ENCODE measurements around the gene LMF2.
A peak's percentile ranks its signal among the peaks of the same experiment; 100 is the strongest.

Gene LMF2

DNA sequence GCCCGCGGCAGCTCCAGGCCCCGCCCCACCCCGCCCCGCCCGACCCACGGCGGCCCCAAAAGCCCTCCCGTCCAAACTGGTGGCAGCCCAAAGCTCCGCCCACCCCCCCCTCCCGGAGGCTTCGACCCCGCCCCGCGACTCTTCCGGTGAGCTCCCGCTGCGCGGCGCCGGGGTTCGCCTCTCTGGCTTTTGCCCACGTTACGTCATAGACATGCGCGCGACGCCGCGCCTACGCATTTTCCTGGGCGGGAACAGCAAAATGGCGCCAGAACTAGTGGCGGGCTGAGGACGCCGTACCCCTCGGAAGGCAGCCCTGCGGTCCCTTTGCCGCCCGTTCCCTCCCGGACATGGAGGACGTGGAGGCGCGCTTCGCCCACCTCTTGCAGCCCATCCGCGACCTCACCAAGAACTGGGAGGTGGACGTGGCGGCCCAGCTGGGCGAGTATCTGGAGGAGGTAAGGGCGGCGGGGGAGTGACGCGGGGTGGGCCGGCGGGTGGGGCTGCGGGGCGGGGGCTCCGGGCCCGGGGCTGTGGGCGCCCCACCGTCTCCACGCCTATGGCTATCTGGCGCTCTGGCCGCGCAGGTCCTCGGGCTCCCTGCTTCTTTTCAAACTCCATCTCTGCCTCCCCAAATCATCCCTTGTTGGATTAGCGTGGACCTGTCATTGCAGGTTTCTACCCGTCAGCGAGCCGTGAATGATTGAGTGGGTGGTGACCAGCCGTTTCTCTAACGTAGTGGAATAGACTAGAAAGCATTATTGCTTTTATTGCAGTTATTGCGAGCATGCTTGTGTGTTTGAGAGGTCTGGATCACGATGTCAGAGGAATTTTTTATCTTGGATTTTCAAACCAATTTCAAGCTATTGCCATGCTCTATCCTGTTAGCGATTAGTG, 736 bp upstream of the LMF2 start, which contains the start of gene NCAPH2:
TSS of gene NCAPH2 (plus strand) at position 234 of the 894 bp plus-strand sequence. CDS start at position 348, 114 bp downstream.
- no peaks in the 10 kb centered on the region for H3K27me3 ChIP-seq (ENCODE audit: control insufficient read depth, insufficient read depth, low read length)
- no peaks in the 10 kb centered on the region for H3K9me3 ChIP-seq (ENCODE audit: control insufficient read depth, low read length)
- H3K27ac ChIP-seq: peak within 1 kb of the TSS; percentile 68
- peak within 1 kb of the TSS; percentile 82 for H2AFZ ChIP-seq
- TF ChIP-seq, protein P1, sequence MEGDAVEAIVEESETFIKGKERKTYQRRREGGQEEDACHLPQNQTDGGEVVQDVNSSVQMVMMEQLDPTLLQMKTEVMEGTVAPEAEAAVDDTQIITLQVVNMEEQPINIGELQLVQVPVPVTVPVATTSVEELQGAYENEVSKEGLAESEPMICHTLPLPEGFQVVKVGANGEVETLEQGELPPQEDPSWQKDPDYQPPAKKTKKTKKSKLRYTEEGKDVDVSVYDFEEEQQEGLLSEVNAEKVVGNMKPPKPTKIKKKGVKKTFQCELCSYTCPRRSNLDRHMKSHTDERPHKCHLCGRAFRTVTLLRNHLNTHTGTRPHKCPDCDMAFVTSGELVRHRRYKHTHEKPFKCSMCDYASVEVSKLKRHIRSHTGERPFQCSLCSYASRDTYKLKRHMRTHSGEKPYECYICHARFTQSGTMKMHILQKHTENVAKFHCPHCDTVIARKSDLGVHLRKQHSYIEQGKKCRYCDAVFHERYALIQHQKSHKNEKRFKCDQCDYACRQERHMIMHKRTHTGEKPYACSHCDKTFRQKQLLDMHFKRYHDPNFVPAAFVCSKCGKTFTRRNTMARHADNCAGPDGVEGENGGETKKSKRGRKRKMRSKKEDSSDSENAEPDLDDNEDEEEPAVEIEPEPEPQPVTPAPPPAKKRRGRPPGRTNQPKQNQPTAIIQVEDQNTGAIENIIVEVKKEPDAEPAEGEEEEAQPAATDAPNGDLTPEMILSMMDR (IDR thresholded peaks at IDR 0.05): no peak
- no peaks in the 10 kb centered on the region for H3K36me3 ChIP-seq (ENCODE audit: control insufficient read depth, insufficient read depth, low read length)
- peaks cover 13% of the 10 kb centered on the region for H3K79me2 ChIP-seq
- H3K4me1 ChIP-seq: no peaks in the 10 kb centered on the region
- peak within 1 kb of the TSS; percentile 67 for H3K9ac ChIP-seq
- H3K4me3 ChIP-seq (ENCODE audit: low read depth, low read length): peak within 1 kb of the TSS; percentile 92
- peak within 1 kb of the TSS; percentile 85 for H3K4me2 ChIP-seq (ENCODE audit: low read length)

DNA sequence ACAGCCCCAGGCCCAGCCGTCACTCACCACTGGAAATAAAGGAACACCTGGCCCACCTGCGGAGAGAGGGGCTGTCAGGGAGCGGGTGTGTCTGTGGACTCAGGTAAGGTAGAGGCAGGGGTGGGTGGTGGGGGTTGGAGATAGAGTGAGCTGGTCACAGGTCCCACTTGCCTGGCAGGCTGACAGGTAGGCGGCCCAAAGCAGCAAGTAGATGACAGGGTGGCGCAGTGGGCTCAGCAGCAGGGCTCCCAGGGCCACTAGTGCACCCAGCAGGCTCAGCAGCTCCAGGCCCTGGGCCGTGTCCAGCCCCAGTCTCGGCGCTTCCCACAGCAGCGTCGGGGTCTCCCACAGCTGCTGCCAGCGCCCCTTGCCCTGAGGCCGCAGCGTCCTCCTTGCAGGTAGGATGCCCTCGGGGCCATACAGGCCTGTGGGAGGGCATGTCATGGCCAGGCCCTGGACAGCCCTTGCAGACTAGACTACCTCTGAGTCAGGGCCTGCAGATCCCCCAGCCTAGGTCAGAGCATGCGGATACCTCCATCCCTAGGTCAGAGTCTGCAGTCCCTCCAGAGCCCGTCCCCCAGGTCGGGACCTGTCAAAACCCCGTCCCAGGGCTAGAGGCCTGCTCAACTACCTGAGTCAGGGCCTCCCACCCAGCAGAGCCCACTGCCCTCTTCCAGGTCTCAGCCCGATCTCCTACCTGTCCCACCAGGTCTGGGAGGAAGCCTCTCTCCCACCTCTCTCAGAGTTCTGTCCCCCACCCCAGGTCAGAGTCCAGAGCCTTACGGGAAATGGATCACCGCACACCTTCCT, 686 bp downstream of the LMF2 start:
- Histone ChIP-seq H3K36me3 (ENCODE audit: control insufficient read depth, insufficient read depth, low read length) (no peaks in the 10 kb centered on the region), H3K9ac (peak overlapping the region; percentile 67), H3K27me3 (ENCODE audit: control insufficient read depth, insufficient read depth, low read length) (no peaks in the 10 kb centered on the region), H3K9me3 (ENCODE audit: control insufficient read depth, low read length) (no peaks in the 10 kb centered on the region), H3K27ac (peak overlapping the region; percentile 68), H3K4me3 (ENCODE audit: low read depth, low read length) (peak overlapping the region; percentile 92), H3K4me1 (no peaks in the 10 kb centered on the region), H3K79me2 (peaks cover under 1% of the 10 kb centered on the region), H2AFZ (peak overlapping the region; percentile 82), H3K4me2 (ENCODE audit: low read length) (peak overlapping the region; percentile 85)
- TF ChIP-seq, protein P1 (IDR thresholded peaks at IDR 0.05): no peak

DNA sequence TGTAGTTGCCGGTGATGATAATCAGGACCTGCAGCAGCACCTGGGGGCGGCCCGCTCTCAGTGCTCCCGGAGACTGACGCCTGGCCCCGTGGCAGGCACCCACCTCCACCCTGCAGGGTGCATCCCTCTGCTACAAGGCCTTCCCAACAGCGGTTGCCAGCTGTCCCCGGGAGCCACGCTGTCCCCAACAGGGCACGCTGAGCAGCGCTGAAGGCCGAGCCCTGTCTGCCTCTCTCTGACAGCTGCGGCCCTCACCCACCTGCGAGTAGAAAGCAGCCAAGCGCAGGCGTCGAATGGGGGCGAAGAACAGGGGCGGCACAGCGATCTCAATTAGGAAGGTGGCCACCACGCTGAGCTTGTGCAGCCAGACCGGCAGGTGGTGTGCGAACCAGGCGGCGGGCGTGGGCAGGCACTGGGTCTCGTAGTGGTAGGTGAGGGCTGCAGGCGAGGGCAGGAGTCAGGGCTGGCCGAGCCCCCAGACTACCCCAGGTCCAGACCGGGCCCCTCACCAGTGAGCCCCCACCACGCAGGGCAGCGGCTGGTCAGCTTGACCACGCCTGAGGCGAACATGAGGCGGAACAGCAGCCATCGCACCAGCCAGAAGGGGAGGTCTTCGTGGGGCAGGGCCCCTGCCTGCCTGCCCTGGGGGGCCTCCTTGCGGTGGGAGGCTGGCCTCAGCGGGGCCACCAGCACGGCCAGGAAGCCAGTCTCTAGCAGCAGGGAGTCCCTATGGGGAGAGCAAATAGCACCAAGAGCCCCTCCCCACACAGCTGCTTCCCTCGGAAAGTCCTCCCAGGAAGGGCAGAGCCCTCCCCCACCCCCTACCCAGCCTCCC, 1.5 kb downstream of the LMF2 start:
- H3K27me3 ChIP-seq (ENCODE audit: control insufficient read depth, insufficient read depth, low read length): no peaks in the 10 kb centered on the region
- no peak overlapping the region for H3K4me3 ChIP-seq (ENCODE audit: low read depth, low read length)
- no peaks in the 10 kb centered on the region for H3K9me3 ChIP-seq (ENCODE audit: control insufficient read depth, low read length)
- H3K4me2 ChIP-seq (ENCODE audit: low read length): no peak overlapping the region
- no peak overlapping the region for H2AFZ ChIP-seq
- H3K9ac ChIP-seq: no peak overlapping the region
- no peaks in the 10 kb centered on the region for H3K4me1 ChIP-seq
- H3K79me2 ChIP-seq: no peaks in the 10 kb centered on the region
- H3K27ac ChIP-seq: no peak overlapping the region
- H3K36me3 ChIP-seq (ENCODE audit: control insufficient read depth, insufficient read depth, low read length): no peaks in the 10 kb centered on the region
- TF ChIP-seq, protein P1 (IDR thresholded peaks at IDR 0.05): no peak

DNA sequence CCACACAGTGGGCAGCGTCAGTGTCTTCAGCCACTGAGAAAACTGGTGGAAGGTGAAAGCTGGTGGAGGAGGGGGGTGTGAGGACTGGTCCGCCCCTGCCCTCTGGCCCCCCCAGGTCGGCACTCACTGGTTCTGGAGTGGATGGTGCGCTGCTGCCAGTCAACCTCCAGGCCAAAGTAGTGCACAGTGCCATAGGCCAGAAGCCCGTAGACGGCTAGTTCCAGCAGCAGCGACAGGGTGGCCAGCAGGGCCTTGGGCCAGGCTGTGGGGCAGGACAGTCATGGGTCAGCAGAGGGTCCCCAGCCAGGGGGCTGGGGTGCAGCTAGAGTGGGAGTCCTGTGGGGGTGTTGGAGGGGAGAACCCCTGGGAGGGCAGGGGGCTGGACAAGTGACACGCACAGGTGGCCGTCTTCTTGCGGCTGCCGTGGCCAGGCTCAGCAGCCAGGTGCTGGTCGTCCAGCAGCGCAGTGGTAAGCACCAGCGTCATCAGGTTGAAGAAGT, 2.2 kb downstream of the LMF2 start:
- Histone ChIP-seq H3K4me1 (no peaks in the 10 kb centered on the region), H2AFZ (no peak overlapping the region), H3K27ac (no peak overlapping the region), H3K4me3 (ENCODE audit: low read depth, low read length) (no peak overlapping the region), H3K4me2 (ENCODE audit: low read length) (no peak overlapping the region), H3K27me3 (ENCODE audit: control insufficient read depth, insufficient read depth, low read length) (no peaks in the 10 kb centered on the region), H3K9me3 (ENCODE audit: control insufficient read depth, low read length) (no peaks in the 10 kb centered on the region), H3K79me2 (no peaks in the 10 kb centered on the region), H3K36me3 (ENCODE audit: control insufficient read depth, insufficient read depth, low read length) (no peaks in the 10 kb centered on the region), H3K9ac (no peak overlapping the region)
- TF ChIP-seq, protein P1 (IDR thresholded peaks at IDR 0.05): no peak

All from parathyroid adenoma (tissue), 2 donors.